OCI-LY7 (cell line): ENCODE results near the gene SRGAP3. TPM values are rescaled to one million over a fixed set of nuclear protein-coding genes. Genes with fewer than 3 reads are reported as not detected.

ENCODE experiments used
- BruUV-seq: library from RNA; stranded (reverse); fragments of 400-500 nt; replicated peaks from 2 replicates; lab custom pipeline; 2021; lab: Mats Ljungman, UMichigan
- CTCF ChIA-PET: fragments of 300-600 bp; sonication (Branson Sonifier 250); formaldehyde crosslinking; loops from one replicate; lab custom pipeline; 2022; ENCODE audit warnings: antibody characterized with exemption; ENCODE audit not compliant: unreplicated experiment; lab: Charles Lee
- POLR2A ChIA-PET: fragments of 300-600 bp; sonication (Branson Sonifier 250); formaldehyde crosslinking; loops from one replicate; lab custom pipeline; 2022; ENCODE audit warnings: antibody characterized with exemption; lab: Charles Lee
- DNase-seq: peaks from one replicate; pipeline ENCODE4 v3.0.0-alpha.2; 2015; ENCODE audit warnings: low spot score
- H2AFZ ChIP-seq: fragments of 200-600 bp; sonication (generic), shearing (Covaris generic); 2 replicates; pipeline ENCODE4 v1.6.1; 2014; ENCODE audit warnings: mild to moderate bottlenecking, antibody characterized with exemption, low read length, moderate library complexity
- H3K27ac ChIP-seq: fragments of 200-600 bp; sonication (generic); 2 replicates; pipeline ENCODE4 v1.5.1; 2014; ENCODE audit warnings: mixed run types, low read depth, mild to moderate bottlenecking, moderate library complexity, low read length, inconsistent platforms; ENCODE audit not compliant: poor library complexity, severe bottlenecking
- H3K36me3 ChIP-seq: fragments of 200-600 bp; sonication (generic); 2 replicates; pipeline ENCODE4 v1.6.1; 2014; ENCODE audit warnings: mild to moderate bottlenecking, antibody characterized with exemption, low read length, moderate library complexity, mixed read lengths; ENCODE audit not compliant: insufficient read depth
- H3K4me1 ChIP-seq: fragments of 200-600 bp; sonication (generic); 2 replicates; pipeline ENCODE4 v1.5.1; 2014; ENCODE audit warnings: mild to moderate bottlenecking, low read length; ENCODE audit not compliant: insufficient read depth, poor library complexity, severe bottlenecking
- H3K4me2 ChIP-seq: fragments of 200-600 bp; sonication (generic); 2 replicates; pipeline ENCODE4 v1.6.1; 2014; ENCODE audit warnings: mild to moderate bottlenecking, low read length
- H3K4me3 ChIP-seq: fragments of 200-600 bp; sonication (generic); 2 replicates; pipeline ENCODE4 v1.5.1; 2014; ENCODE audit warnings: mild to moderate bottlenecking, low read depth, low read length; ENCODE audit not compliant: poor library complexity, severe bottlenecking
- H3K79me2 ChIP-seq: fragments of 200-600 bp; sonication (generic); 2 replicates; pipeline ENCODE4 v1.6.1; 2016; ENCODE audit warnings: low read depth, mild to moderate bottlenecking, low read length, moderate library complexity, mixed read lengths; ENCODE audit not compliant: insufficient read depth
- H3K9me2 ChIP-seq: fragments of 200-600 bp; sonication (generic); 2 replicates; pipeline ENCODE4 v1.6.1; 2016; ENCODE audit warnings: mild to moderate bottlenecking, low read length, mixed read lengths; ENCODE audit not compliant: insufficient read depth
- H3K9me3 ChIP-seq: fragments of 200-600 bp; sonication (generic); 2 replicates; pipeline ENCODE4 v1.6.1; 2014; ENCODE audit warnings: mild to moderate bottlenecking, mixed run types, low read length, mixed read lengths
- H4K20me1 ChIP-seq: fragments of 200-600 bp; sonication (generic); 2 replicates; pipeline ENCODE4 v1.6.1; 2014; ENCODE audit warnings: mild to moderate bottlenecking, antibody characterized with exemption, low read length, moderate library complexity, mixed read lengths; ENCODE audit not compliant: insufficient read depth
- EZH2phosphoT487 ChIP-seq: fragments of 200-600 bp; sonication (generic); IDR thresholded peaks from 2 replicates; pipeline ENCODE4 v1.6.1; 2018; ENCODE audit warnings: low read depth, borderline replicate concordance, mild to moderate bottlenecking, mixed run types, antibody characterized with exemption, low read length, moderate library complexity, mixed read lengths
- intact Hi-C: fragments of 100-400 bp; cut with micrococcal nuclease; formaldehyde crosslinking; loops from one replicate; pipeline ENCODE4 v1.10.0; 2022; ENCODE audit not compliant: unreplicated experiment
- total RNA-seq, 2 experiments: library from RNA; depleted of rRNA in 1 of 2; stranded (reverse); fragments of >200 nt in 1 of 2; shearing (Covaris generic) in 1 of 2; gene quantifications; 2 replicates each; pipeline ENCODE4 v1.2.3, GENCODE V29; 2014 to 2022
- TF ChIP-seq, protein P1 (sequence below): fragments of 200-600 bp; sonication (generic); conservative IDR thresholded peaks from 2 replicates; pipeline ENCODE4 v1.5.1; 2014; ENCODE audit warnings: mild to moderate bottlenecking, antibody characterized with exemption, low read length, moderate library complexity, mixed read lengths

SRGAP3 gene
- total RNA-seq, 2 experiments from 2014 or later = 1.5 to 1.7 TPM

DNA sequence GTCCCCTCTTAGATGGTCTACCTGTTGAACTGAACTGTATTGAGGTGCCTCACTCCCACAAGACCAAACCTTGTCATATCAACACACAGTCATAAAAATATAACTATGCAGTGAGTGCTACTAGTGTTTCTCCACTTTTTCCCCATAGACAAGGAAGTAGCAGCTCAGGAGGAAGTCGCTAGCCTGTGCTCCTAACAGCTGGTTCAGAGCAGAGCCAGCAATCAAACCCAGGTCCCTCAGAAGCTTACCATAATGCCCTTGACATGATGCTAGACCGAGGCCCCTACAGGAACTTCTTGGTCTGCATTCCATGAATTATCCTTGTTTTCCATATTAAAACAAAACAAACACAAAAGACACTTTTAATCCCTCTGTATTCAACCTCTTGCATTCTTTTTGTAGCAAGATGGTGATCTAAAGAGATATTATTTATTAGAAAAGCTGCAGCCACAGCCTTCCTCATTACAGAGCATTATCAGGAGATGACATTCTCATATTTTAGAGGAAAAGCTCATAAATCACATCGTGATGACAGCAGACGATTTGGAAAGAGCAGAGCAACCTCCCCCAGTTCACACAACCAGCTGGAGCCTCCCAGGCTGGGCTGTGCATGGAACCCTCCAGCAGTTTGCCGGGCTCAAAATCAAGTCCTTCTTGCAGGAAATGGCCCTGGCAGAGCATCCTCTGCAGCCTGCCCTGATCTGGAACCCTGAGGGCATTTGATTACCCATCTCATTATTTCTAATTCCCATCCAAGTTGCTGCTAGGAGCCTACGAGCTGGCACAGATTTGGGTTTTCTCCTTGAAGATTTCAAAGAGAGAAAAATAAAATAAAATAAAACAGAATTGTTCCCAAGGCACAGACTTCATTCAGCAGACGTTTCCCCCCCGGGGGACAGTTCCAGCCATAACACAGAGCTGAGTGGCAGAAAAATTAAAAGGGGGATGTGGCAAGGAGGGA is 118.8 kb downstream of the SRGAP3 start:
- no peak overlapping the region for H3K4me3 ChIP-seq
- intact Hi-C loops = no loop called here
- TF ChIP-seq EZH2phosphoT487 = no peak
- TF ChIP-seq, protein P1, sequence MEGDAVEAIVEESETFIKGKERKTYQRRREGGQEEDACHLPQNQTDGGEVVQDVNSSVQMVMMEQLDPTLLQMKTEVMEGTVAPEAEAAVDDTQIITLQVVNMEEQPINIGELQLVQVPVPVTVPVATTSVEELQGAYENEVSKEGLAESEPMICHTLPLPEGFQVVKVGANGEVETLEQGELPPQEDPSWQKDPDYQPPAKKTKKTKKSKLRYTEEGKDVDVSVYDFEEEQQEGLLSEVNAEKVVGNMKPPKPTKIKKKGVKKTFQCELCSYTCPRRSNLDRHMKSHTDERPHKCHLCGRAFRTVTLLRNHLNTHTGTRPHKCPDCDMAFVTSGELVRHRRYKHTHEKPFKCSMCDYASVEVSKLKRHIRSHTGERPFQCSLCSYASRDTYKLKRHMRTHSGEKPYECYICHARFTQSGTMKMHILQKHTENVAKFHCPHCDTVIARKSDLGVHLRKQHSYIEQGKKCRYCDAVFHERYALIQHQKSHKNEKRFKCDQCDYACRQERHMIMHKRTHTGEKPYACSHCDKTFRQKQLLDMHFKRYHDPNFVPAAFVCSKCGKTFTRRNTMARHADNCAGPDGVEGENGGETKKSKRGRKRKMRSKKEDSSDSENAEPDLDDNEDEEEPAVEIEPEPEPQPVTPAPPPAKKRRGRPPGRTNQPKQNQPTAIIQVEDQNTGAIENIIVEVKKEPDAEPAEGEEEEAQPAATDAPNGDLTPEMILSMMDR = no peak
- H3K4me2 ChIP-seq = no peak overlapping the region
- ChIA-PET POLR2A (no interaction called here), CTCF (no interaction called here)
- no peaks in the 10 kb centered on the region for H3K4me1 ChIP-seq
- no peak overlapping the region for H3K27ac ChIP-seq
- no peaks in the 10 kb centered on the region for H3K79me2 ChIP-seq
- no peak overlapping the region for H2AFZ ChIP-seq
- no peak for DNase-seq
- H4K20me1 ChIP-seq = no peaks in the 10 kb centered on the region
- H3K9me2 ChIP-seq = no peaks in the 10 kb centered on the region
- no TSS peak for BruUV-seq
- H3K9me3 ChIP-seq = no peaks in the 10 kb centered on the region
- no peaks in the 10 kb centered on the region for H3K36me3 ChIP-seq

GRCh38 chr3:9129365-9129764 is 120.1 kb downstream of the SRGAP3 start:
- Histone ChIP-seq H3K27ac (no peak overlapping the region), H3K4me1 (no peaks in the 10 kb centered on the region), H3K36me3 (no peaks in the 10 kb centered on the region), H3K79me2 (no peaks in the 10 kb centered on the region), H3K4me3 (no peak overlapping the region), H3K9me2 (no peaks in the 10 kb centered on the region), H4K20me1 (no peaks in the 10 kb centered on the region), H3K9me3 (no peaks in the 10 kb centered on the region), H3K4me2 (no peak overlapping the region), H2AFZ (no peak overlapping the region)
- BruUV-seq = no TSS peak
- DNase-seq = no peak
- ChIA-PET POLR2A (no interaction called here), CTCF (no interaction called here)
- no peak for TF ChIP-seq EZH2phosphoT487
- TF ChIP-seq, protein P1 = no peak
- intact Hi-C loops = no loop called here
